ENCODE measurements around the gene SNED1. TPM values are rescaled to one million over a fixed set of nuclear protein-coding genes. Genes with fewer than 3 reads are reported as not detected.

The SNED1 gene
- total RNA-seq, 1 experiment from 2014 or later, result 2.8 TPM

DNA sequence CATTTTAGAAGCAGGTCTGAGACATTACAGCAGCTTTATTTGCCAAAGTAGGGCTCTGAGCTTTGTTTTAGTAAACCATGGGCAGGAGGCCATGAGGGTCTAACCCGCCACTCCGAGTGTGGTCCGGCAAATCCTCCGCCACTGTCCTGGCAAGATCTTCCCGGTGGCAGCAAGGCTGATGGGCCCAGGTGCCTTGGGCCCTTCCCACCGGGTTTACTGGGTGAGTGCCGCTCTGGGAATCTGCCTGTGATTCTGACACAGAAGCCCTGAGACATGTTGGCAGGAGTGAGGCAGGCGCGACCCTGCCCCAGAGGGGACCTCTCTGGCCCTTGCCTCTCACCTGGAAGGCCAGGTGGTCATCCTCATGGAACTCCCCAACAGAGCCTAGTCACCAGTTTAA is 73.7 kb downstream of the SNED1 start:
- Histone ChIP-seq H3K27me3 (ENCODE audit: insufficient read depth, low read depth) (peaks cover 52% of the 10 kb centered on the region), H3K4me3 (no peak overlapping the region), H3K79me2 (ENCODE audit: low read depth) (no peaks in the 10 kb centered on the region), H3K9me3 (ENCODE audit: insufficient read depth, low read depth) (no peaks in the 10 kb centered on the region), H3K4me1 (replicated peaks; ENCODE audit: insufficient read depth) (no peaks in the 10 kb centered on the region), H3K4me2 (no peak overlapping the region), H4K20me1 (ENCODE audit: insufficient read depth) (no peaks in the 10 kb centered on the region), H3K27ac (no peak overlapping the region), H3K9me2 (ENCODE audit: insufficient read depth) (no peaks in the 10 kb centered on the region), H3F3A (ENCODE audit: insufficient read depth, low read depth) (no peaks in the 10 kb centered on the region), H2AFZ (no peak overlapping the region), H3K36me3 (ENCODE audit: low read depth) (no peaks in the 10 kb centered on the region)
- intact Hi-C loops (cut with micrococcal nuclease; ENCODE audit: unreplicated experiment), result no loop called here
- TF ChIP-seq EZH2 (IDR thresholded peaks at IDR 0.05; ENCODE audit: low read depth), result no peak
- TF ChIP-seq, protein P1, sequence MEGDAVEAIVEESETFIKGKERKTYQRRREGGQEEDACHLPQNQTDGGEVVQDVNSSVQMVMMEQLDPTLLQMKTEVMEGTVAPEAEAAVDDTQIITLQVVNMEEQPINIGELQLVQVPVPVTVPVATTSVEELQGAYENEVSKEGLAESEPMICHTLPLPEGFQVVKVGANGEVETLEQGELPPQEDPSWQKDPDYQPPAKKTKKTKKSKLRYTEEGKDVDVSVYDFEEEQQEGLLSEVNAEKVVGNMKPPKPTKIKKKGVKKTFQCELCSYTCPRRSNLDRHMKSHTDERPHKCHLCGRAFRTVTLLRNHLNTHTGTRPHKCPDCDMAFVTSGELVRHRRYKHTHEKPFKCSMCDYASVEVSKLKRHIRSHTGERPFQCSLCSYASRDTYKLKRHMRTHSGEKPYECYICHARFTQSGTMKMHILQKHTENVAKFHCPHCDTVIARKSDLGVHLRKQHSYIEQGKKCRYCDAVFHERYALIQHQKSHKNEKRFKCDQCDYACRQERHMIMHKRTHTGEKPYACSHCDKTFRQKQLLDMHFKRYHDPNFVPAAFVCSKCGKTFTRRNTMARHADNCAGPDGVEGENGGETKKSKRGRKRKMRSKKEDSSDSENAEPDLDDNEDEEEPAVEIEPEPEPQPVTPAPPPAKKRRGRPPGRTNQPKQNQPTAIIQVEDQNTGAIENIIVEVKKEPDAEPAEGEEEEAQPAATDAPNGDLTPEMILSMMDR (conservative IDR thresholded peaks at IDR 0.05), result no peak
- CTCF ChIA-PET, result no interaction called here
- DNase-seq, result no peak
- no TSS peak for BruUV-seq (replicated peaks)
- POLR2A ChIA-PET (ENCODE audit: unreplicated experiment), result no interaction called here

DNA sequence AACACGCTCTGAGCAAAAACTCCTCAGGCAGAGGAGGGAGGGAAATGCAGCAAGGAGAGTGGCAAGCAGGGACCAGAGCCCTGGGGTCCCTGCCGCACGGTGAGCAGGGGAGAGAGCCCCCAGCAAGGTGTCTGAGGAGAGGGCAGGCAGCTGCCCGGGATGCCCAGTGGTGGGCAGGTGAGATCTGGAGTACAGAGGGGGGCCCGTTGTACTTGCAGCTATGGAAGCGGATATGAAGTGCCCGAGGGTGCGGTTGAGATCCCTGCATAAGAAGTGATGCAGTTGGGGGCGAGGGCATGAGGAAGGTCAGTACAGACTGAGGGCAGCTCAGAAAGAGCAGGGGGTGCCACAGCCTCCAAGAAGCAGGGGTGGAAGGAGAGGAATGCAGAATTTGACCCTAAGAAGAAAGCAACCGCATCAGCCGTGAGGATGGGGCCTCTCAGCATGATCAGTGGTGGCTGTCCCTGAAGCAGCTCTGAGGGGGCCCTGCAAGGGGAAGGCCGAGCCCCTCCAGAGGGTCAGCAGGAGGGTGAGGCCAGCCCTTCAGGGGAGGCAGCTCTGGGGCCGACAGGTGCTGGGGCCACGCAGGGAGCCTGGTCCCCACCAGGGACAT is 74.2 kb downstream of the SNED1 start:
- Histone ChIP-seq H3K36me3 (ENCODE audit: low read depth) (no peaks in the 10 kb centered on the region), H3K9me3 (ENCODE audit: insufficient read depth, low read depth) (no peaks in the 10 kb centered on the region), H3K79me2 (ENCODE audit: low read depth) (no peaks in the 10 kb centered on the region), H2AFZ (no peak overlapping the region), H3K27me3 (ENCODE audit: insufficient read depth, low read depth) (peaks cover 47% of the 10 kb centered on the region), H3F3A (ENCODE audit: insufficient read depth, low read depth) (no peaks in the 10 kb centered on the region), H4K20me1 (ENCODE audit: insufficient read depth) (no peaks in the 10 kb centered on the region), H3K4me3 (no peak overlapping the region), H3K27ac (no peak overlapping the region), H3K4me2 (no peak overlapping the region), H3K4me1 (replicated peaks; ENCODE audit: insufficient read depth) (no peaks in the 10 kb centered on the region), H3K9me2 (ENCODE audit: insufficient read depth) (no peaks in the 10 kb centered on the region)
- no TSS peak for BruUV-seq (replicated peaks)
- intact Hi-C loops (cut with micrococcal nuclease; ENCODE audit: unreplicated experiment), result no loop called here
- ChIA-PET POLR2A (ENCODE audit: unreplicated experiment) (no interaction called here), CTCF (no interaction called here)
- no peak for TF ChIP-seq EZH2 (IDR thresholded peaks at IDR 0.05; ENCODE audit: low read depth)
- TF ChIP-seq, protein P1 (conservative IDR thresholded peaks at IDR 0.05), result no peak
- DNase-seq, result no peak

DNA sequence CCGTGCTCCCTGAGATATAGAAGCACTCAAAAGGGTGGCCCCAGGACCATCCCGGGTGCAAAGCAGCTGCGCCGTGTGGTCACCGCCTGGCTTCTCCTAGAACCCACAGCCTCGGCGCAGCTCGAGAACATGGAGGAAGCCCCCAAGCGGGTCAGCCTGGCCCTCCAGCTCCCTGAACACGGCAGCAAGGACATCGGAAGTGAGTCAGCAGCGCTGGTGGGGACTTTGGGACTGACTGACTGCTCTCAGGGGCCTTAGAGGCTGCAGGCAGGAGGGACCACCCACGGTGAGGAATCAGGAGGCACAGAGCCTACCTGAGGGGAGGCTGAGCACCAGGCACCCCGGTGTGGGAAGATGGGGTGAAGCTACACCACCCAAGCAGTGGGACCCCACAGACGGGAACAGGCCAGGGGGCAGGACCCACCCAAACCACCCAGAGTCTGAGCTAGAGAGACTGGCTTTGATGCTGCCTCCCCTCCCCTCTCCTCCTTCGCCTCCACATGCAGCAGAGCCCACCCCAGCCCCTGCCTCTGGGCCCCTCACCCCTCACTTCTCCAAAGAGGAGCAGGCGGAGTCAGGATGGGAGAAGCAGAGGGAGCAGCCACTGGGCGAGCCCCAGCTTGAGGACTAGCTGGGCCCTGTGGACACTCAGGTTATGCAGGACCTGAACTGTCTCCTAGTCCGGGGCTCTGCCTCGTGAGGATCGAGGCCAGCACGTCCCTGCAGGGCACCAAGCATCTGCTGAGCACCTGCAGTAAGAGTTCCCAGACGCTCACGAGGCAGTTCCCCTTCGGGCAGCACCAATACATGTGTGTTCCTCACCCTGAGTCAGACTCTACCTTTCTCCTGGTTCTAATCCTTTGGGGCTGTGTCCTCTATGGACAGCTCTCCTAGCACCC is 75.0 kb downstream of the SNED1 start:
- no peaks in the 10 kb centered on the region for H3K9me2 ChIP-seq (ENCODE audit: insufficient read depth)
- no TSS peak for BruUV-seq (replicated peaks)
- no peaks in the 10 kb centered on the region for H3K79me2 ChIP-seq (ENCODE audit: low read depth)
- no peak overlapping the region for H3K4me2 ChIP-seq
- H3K27ac ChIP-seq, result no peak overlapping the region
- POLR2A ChIA-PET (ENCODE audit: unreplicated experiment), result no interaction called here
- H3K4me3 ChIP-seq, result no peak overlapping the region
- intact Hi-C loops (cut with micrococcal nuclease; ENCODE audit: unreplicated experiment), result no loop called here
- H3K9me3 ChIP-seq (ENCODE audit: insufficient read depth, low read depth), result no peaks in the 10 kb centered on the region
- 0 out of 2 replicates have a peak, but pooled peaks cover 2% of the 10 kb centered on the region for H4K20me1 ChIP-seq (ENCODE audit: insufficient read depth)
- TF ChIP-seq, protein P1 (conservative IDR thresholded peaks at IDR 0.05), result no peak
- TF ChIP-seq EZH2 (IDR thresholded peaks at IDR 0.05; ENCODE audit: low read depth), result no peak
- no peaks in the 10 kb centered on the region for H3F3A ChIP-seq (ENCODE audit: insufficient read depth, low read depth)
- H3K27me3 ChIP-seq (ENCODE audit: insufficient read depth, low read depth), result peaks cover 39% of the 10 kb centered on the region
- no peak for DNase-seq
- H3K4me1 ChIP-seq (replicated peaks; ENCODE audit: insufficient read depth), result no peaks in the 10 kb centered on the region
- H3K36me3 ChIP-seq (ENCODE audit: low read depth), result no peaks in the 10 kb centered on the region
- no peak overlapping the region for H2AFZ ChIP-seq
- CTCF ChIA-PET, result no interaction called here

All from PC-9 (cell line).